Measurements from ENCODE around the gene CDH23.

The CDH23 gene

DNA sequence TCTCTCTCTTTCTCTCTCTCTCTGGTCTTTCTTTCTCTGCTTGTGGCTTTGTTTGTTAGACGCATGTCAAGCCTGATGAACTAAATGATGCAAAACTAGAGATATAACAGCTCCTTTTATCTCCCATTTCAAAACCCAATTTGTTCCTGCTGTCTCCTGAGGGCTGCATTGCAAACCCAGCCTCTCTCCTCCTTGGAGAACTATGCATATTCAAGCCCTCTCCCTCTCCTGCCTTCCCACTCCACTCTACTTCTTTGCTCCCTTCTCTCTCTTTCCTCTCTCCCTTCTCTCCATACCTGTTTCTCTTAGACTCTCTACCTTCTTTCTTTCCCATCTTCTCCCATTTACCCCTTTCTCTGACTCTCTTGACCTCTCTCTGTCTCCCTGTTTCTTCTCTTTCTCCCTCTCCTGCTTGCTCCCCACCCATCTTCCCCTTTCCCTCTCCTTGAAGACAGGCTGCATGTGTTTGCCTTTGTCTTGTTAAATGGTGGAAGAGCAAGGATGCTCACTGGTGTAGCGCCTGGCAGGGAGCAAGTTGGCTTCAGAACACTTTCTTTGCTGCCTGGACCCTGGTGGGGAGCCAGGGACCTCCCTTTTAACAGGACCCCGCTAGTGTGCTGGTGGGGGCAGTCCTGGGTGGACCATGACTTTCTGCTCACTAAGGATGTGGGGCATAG, 142.9 kb downstream of the CDH23 start:
- no peak overlapping the region for H3K4me3 ChIP-seq (ENCODE audit: low read depth, low read length)
- TF ChIP-seq, protein P1, sequence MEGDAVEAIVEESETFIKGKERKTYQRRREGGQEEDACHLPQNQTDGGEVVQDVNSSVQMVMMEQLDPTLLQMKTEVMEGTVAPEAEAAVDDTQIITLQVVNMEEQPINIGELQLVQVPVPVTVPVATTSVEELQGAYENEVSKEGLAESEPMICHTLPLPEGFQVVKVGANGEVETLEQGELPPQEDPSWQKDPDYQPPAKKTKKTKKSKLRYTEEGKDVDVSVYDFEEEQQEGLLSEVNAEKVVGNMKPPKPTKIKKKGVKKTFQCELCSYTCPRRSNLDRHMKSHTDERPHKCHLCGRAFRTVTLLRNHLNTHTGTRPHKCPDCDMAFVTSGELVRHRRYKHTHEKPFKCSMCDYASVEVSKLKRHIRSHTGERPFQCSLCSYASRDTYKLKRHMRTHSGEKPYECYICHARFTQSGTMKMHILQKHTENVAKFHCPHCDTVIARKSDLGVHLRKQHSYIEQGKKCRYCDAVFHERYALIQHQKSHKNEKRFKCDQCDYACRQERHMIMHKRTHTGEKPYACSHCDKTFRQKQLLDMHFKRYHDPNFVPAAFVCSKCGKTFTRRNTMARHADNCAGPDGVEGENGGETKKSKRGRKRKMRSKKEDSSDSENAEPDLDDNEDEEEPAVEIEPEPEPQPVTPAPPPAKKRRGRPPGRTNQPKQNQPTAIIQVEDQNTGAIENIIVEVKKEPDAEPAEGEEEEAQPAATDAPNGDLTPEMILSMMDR (conservative IDR thresholded peaks at IDR 0.05; ENCODE audit: low read depth, low read length) = no peak
- no peak for DNase-seq (ENCODE audit: low read depth)

DNA sequence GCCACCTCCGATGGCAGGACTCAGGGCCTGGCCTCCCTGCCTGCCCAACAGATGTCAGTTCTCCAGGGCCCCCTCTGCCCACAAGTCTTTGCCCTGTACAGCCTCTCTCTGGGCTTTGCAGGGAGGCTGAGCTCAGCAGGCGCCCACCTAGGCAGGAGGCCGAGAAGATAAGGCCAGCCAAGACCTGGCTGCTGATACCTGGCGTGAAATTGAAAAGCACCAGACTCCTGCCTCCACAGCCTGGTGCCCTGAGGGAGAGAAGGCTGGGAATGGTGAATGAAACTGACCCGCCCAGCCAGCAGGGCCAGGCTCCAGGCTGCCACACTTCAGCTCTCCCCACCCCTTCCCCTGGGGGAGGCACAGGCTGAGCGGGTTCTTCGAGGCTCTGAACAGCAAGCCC, 145.8 kb downstream of the CDH23 start:
- DNase-seq (ENCODE audit: low read depth) = no peak
- TF ChIP-seq, protein P1 (conservative IDR thresholded peaks at IDR 0.05; ENCODE audit: low read depth, low read length) = no peak

DNA sequence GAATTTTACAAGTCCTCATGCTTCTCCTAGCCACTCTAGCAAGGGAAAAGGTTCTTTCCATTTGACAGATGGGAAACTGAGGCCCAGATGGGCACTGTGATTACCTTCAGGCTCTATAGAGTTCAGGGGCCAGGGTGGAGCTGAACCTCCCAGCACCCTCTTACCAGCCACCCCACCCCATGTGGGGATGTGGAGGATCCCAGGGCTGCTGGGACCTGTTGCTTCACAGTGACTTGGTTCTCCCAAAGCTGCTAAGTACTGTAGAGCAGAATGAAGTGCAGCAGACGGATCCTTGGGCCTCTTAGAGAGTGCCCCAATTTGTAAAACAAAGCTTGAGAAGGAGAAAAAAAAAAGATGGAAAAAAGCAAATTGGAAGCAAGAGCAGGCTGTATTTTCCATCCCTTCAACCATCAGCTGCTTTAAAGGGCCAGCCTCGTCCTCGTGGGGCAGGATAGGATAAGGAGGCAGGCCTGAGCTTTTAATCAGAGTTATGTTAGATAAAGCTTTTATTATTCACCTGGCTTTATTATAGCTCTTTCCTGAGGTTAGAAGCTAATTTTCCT, 147.0 kb downstream of the CDH23 start:
- no peak overlapping the region for H3K4me3 ChIP-seq (ENCODE audit: low read depth, low read length)
- no peak for DNase-seq (ENCODE audit: low read depth)
- TF ChIP-seq, protein P1 (conservative IDR thresholded peaks at IDR 0.05; ENCODE audit: low read depth, low read length) = no peak

More for the DNA sequence above, 145.8 kb downstream of the CDH23 start:
- no peak overlapping the region for H3K4me3 ChIP-seq (ENCODE audit: low read depth, low read length)

DNA sequence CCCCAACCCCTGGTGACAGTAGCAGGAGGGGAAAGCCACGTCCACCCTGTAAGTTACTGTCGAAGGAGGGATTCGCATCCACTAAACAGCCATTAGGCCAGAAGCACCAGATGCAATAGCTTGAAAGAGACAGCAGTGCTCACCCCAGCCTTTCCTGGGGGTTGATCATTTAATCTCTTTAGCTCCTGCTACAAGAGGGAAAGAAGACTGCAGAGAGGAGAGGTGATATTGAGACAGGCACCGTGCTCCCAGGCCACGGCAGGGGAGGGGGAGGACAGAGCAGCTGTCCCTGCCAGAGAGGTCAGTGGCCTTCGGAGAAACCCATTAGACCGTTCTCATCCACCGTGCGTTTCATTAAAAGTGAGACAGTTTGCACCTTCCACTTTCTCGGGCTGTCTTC, 148.3 kb downstream of the CDH23 start:
- H3K4me3 ChIP-seq (ENCODE audit: low read depth, low read length) = no peak overlapping the region
- TF ChIP-seq, protein P1 (conservative IDR thresholded peaks at IDR 0.05; ENCODE audit: low read depth, low read length) = no peak
- no peak for DNase-seq (ENCODE audit: low read depth)

DNA sequence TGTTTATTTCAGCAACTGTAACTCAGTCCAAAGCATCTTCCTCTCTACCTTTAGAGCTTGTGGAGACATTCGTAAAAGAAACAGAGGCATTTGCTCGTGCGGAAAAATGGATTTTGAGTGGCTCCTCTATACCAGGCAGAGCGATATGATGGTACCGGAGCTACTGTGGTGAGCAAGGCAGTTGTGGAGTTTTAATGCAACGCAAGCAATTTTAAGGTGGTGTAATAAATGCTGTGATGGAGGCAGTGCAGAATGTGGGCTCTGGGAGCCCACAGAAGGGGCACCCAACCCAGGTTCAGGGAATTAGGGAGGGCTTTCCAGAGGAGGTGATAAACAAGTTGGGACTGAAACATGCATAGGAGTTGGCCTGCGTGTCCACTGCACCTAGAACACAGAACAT, 149.5 kb downstream of the CDH23 start:
- DNase-seq (ENCODE audit: low read depth) = no peak
- H3K4me3 ChIP-seq (ENCODE audit: low read depth, low read length) = no peak overlapping the region
- TF ChIP-seq, protein P1 (conservative IDR thresholded peaks at IDR 0.05; ENCODE audit: low read depth, low read length) = no peak

DNA sequence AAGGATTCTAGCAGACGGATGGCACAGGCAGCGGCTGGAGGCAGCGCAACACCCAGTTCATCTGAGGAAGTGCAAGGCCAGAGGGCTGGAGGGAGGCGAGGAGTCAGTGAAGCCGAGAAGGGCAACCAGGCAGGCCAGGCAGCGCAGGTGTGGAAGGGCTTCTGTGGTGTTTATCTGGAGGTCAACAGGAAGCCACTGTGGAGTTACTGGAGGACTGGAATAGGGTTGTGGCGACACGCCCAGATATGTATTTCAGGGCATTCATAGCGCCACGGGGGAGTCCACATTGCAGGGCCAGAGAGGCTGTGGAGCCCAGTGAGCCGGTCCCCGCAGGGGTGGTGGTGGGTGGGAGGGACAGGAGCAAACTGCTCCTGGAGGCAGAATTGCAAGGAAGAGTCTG, 150.6 kb downstream of the CDH23 start:
- TF ChIP-seq, protein P1 (conservative IDR thresholded peaks at IDR 0.05; ENCODE audit: low read depth, low read length) = no peak
- H3K4me3 ChIP-seq (ENCODE audit: low read depth, low read length) = no peak overlapping the region
- peak; percentile 13 for DNase-seq (ENCODE audit: low read depth)

Measured in choroid plexus epithelial cell (primary cell).